ENCODE measurements around the gene VSIG8. TPM values are rescaled to one million over a fixed set of nuclear protein-coding genes. Genes with fewer than 3 reads are reported as not detected.

Gene VSIG8
- total and polyA plus RNA-seq, 2 donors (not counting 3 experiments of a cell fraction or from before 2014, with no cell fraction given): not detected

GRCh38 chr1:159895836-159896545 is 33.5 kb upstream of the VSIG8 start:
- no peak for FAIRE-seq
- intact Hi-C loops (cut with micrococcal nuclease) (no loop called here), dilution Hi-C loops (cut with MboI; ENCODE audit: extremely low pct_ligation_motif_present, low sequenced_read_pairs) (no loop called here)
- Histone ChIP-seq H3K9me1 (replicated peaks; ENCODE audit: control insufficient read depth, extremely low read depth, insufficient read depth, low read length) (no peaks in the 10 kb centered on the region), H3K4me3 (replicated peaks in 1 of 3; ENCODE audit: insufficient read depth in 1 of 3, low read depth in 1 of 3, low read length in 3 of 3) (no peak overlapping the region), H2AFZ (ENCODE audit: low read depth, low read length) (no peak overlapping the region), H3K4me1 (ENCODE audit: control insufficient read depth, extremely low read depth, insufficient read depth, low read length) (peaks cover 4% of the 10 kb centered on the region), H3K36me3 (ENCODE audit: control insufficient read depth in 2 of 2, extremely low read depth in 1 of 2, insufficient read depth in 2 of 2, low read length in 2 of 2) (no peaks in the 10 kb centered on the region), H3K9me3 (replicated peaks; ENCODE audit: control insufficient read depth, insufficient read depth, low read length) (no peaks in the 10 kb centered on the region), H3K79me2 (ENCODE audit: control insufficient read depth, insufficient read depth, low read length) (no peaks in the 10 kb centered on the region), H3K27me3 (ENCODE audit: control insufficient read depth in 2 of 2, insufficient read depth in 2 of 2, low read length in 2 of 2) (no peaks in the 10 kb centered on the region), H3K27ac (ENCODE audit: insufficient read depth, low read depth, low read length) (no peak overlapping the region), H3K9ac (replicated peaks; ENCODE audit: extremely low read depth, insufficient read depth, low read length) (no peak overlapping the region), H3K4me2 (ENCODE audit: insufficient read depth, low read length) (no peak overlapping the region), H4K20me1 (replicated peaks; ENCODE audit: control insufficient read depth, extremely low read depth, insufficient read depth, low read length) (no peaks in the 10 kb centered on the region)
- TF ChIP-seq FOS (IDR thresholded peaks at IDR 0.05; ENCODE audit: borderline replicate concordance, insufficient read depth, low read length) (no peak), EZH2 (IDR thresholded peaks at IDR 0.05; ENCODE audit: borderline replicate concordance, low read depth, low read length, severe bottlenecking) (no peak), JUN (IDR thresholded peaks at IDR 0.05; ENCODE audit: borderline replicate concordance, insufficient read depth, insufficient read length, low read depth) (no peak), POLR2AphosphoS5 (IDR thresholded peaks at IDR 0.05; ENCODE audit: insufficient read depth, low read depth, low read length) (no peak), POLR2A (IDR thresholded peaks at IDR 0.05; ENCODE audit: low read depth, low read length) (no peak), MYC (IDR thresholded peaks at IDR 0.05; ENCODE audit: low read depth, low read length) (no peak), GATA2 (IDR thresholded peaks at IDR 0.05; ENCODE audit: insufficient read depth, insufficient read length, low read depth, low read length) (no peak)
- TF ChIP-seq, protein P1, sequence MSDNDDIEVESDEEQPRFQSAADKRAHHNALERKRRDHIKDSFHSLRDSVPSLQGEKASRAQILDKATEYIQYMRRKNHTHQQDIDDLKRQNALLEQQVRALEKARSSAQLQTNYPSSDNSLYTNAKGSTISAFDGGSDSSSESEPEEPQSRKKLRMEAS (IDR thresholded peaks at IDR 0.05; ENCODE audit: insufficient read depth, insufficient read length): no peak
- TF ChIP-seq, protein P2, sequence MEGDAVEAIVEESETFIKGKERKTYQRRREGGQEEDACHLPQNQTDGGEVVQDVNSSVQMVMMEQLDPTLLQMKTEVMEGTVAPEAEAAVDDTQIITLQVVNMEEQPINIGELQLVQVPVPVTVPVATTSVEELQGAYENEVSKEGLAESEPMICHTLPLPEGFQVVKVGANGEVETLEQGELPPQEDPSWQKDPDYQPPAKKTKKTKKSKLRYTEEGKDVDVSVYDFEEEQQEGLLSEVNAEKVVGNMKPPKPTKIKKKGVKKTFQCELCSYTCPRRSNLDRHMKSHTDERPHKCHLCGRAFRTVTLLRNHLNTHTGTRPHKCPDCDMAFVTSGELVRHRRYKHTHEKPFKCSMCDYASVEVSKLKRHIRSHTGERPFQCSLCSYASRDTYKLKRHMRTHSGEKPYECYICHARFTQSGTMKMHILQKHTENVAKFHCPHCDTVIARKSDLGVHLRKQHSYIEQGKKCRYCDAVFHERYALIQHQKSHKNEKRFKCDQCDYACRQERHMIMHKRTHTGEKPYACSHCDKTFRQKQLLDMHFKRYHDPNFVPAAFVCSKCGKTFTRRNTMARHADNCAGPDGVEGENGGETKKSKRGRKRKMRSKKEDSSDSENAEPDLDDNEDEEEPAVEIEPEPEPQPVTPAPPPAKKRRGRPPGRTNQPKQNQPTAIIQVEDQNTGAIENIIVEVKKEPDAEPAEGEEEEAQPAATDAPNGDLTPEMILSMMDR (IDR thresholded peaks at IDR 0.05; ENCODE audit: extremely low read depth in 1 of 2, insufficient read depth in 1 of 2, low read depth in 1 of 2, low read length in 2 of 2): no peak
- POLR2A ChIA-PET: no interaction called here
- CTCF ChIA-PET: interaction anchor here (1.0 to 9.2 kb wide), 7 partner anchors 96 to 764 kb away, joined by 3 to 623 read pairs (median 6); partner anchors contain the start of gene FCRL6
- no TSS peak for BruUV-seq (replicated peaks)
- no peak for DNase-seq (ENCODE audit: low read depth, low spot score)
